AG10803 (cell line): ENCODE measurements around the gene KIAA1958.

Experiments used
- DNase-seq: peaks from one replicate; pipeline ENCODE4 v3.0.0; 2010; ENCODE audit warnings: low read depth
- H3K4me3 ChIP-seq: 2 replicates; pipeline ENCODE4 v1.5.1; 2011; ENCODE audit warnings: mild to moderate bottlenecking, low read length, control low read depth
- TF ChIP-seq, protein P1 (sequence below): conservative IDR thresholded peaks from 2 replicates; pipeline ENCODE4 v1.5.1; 2011; ENCODE audit warnings: mild to moderate bottlenecking, low read length, control low read depth, inconsistent platforms

The KIAA1958 gene

DNA sequence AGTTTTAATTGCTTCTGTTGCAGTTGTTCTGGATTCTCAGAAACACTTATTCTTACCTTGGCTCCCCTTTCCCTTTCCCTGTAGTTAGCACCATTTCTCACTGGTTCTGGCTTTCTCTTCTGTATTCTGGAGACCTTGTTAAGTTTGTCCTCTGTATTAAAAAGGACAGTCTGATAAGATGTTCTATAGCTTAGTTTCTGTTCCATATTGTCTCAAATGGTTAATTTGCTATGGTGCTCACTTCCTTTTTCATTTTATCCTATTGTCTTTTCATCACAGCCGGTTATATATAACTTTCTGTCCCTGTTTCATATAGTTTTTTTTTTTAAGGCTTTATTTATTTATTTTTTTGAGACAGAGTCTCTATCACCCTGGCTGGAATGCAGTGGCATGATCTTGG is 41.4 kb upstream of the KIAA1958 start:
- no peak overlapping the region for H3K4me3 ChIP-seq
- TF ChIP-seq, protein P1, sequence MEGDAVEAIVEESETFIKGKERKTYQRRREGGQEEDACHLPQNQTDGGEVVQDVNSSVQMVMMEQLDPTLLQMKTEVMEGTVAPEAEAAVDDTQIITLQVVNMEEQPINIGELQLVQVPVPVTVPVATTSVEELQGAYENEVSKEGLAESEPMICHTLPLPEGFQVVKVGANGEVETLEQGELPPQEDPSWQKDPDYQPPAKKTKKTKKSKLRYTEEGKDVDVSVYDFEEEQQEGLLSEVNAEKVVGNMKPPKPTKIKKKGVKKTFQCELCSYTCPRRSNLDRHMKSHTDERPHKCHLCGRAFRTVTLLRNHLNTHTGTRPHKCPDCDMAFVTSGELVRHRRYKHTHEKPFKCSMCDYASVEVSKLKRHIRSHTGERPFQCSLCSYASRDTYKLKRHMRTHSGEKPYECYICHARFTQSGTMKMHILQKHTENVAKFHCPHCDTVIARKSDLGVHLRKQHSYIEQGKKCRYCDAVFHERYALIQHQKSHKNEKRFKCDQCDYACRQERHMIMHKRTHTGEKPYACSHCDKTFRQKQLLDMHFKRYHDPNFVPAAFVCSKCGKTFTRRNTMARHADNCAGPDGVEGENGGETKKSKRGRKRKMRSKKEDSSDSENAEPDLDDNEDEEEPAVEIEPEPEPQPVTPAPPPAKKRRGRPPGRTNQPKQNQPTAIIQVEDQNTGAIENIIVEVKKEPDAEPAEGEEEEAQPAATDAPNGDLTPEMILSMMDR: no peak
- DNase-seq: no peak

DNA sequence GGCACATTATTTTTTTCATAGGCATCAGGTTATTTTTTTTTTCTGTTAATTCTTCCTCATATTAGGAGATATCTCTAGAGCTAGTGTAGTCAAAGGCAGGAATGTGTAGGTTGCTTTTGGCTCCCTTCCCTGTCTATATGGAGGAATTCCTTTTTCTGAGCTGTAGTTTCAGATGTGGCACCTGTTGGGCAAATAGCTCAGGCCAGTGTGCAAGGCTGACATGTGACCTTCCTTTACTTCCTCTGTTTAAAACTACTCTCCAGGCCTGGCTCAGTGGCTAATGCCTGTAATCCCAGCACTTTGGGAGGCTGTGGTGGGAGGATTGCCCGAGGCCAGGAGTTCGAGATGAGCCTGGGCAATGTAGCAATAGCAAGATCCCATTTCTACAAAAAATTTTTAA is 40.5 kb upstream of the KIAA1958 start:
- DNase-seq: no peak
- no peak overlapping the region for H3K4me3 ChIP-seq
- TF ChIP-seq, protein P1: no peak

DNA sequence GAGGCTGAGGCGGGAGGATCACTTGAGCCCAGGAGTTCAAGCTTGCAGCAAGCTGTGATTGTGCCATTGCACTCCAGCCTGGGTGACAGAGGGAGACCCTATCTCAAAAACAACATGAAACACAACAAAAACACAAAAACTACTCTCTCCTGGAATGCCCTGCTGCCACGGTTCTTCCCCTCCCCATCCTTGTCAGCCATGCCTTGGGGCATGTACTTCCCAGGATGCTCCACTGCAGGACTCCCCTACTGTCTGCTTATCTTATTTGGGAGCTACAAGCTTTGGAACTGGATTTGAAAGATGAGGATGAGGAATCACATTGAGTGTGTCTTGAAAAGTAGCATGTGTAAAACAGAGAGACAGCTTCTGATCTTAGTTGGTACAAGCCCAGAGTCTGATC is 40.1 kb upstream of the KIAA1958 start:
- no peak overlapping the region for H3K4me3 ChIP-seq
- no peak for DNase-seq

DNA sequence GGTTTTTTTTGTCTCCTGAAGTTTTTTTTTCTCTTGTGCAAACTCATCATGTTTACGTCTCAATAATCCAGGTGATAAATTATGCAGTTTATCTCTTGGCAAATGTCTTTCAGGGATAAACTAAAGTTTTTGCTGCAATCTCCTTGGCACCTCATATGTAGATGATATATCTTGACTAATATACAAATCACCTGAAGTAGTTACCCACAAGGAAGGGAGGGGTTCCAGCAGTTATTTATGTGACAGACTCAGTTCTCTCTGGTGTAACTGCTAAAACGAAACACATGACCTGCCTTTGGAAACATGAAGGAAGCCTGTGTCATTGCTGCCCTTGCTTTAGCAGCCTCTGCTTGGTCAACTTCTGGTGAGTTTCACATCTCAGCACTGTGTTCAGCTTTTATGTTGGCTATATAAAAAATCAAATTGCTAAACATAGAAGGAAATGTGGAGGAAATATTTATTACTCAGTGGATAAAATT is 39.3 kb upstream of the KIAA1958 start:
- H3K4me3 ChIP-seq: no peak overlapping the region
- DNase-seq: peak; percentile 89
- TF ChIP-seq, protein P1: no peak

More for the DNA sequence above, 40.1 kb upstream of the KIAA1958 start:
- TF ChIP-seq, protein P1: no peak

DNA sequence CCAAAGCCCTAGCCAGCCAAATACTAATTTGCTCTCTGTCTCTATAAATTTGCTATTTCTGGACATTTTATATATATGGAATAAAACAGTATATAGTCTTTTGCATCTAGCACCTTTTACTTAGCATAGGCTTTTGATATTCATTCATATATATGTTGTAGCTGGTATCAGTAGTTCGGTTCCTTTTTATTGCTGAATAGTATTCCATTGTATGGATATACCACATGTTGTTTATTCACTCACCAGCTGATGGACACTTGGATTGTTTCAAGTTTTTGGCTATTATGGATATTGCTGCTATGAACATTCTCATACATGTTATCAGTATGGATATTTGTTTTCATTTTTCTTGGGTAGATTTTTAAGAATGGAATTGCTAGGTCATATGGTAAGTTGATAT is 23.8 kb upstream of the KIAA1958 start:
- no peak overlapping the region for H3K4me3 ChIP-seq
- TF ChIP-seq, protein P1: no peak
- DNase-seq: no peak

DNA sequence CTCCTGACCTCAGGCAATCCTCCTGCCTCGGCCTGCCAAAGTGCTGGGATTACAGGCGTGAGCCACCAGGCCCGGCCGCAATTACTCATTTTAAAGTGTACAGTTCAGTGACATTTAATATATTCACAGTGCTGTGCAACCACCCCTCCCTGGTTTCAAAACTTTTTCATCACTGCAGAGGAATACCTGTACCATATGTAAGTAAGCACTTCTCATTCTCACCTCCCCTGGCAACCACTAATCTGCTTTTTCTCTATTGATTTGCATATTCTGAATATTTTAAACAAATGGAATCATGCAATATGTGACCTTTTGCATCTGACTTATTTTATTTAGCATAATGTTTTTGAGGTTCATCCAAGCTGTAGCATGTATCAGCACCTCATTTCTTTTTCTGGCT is 21.3 kb upstream of the KIAA1958 start:
- TF ChIP-seq, protein P1: no peak
- no peak for DNase-seq
- H3K4me3 ChIP-seq: no peak overlapping the region

DNA sequence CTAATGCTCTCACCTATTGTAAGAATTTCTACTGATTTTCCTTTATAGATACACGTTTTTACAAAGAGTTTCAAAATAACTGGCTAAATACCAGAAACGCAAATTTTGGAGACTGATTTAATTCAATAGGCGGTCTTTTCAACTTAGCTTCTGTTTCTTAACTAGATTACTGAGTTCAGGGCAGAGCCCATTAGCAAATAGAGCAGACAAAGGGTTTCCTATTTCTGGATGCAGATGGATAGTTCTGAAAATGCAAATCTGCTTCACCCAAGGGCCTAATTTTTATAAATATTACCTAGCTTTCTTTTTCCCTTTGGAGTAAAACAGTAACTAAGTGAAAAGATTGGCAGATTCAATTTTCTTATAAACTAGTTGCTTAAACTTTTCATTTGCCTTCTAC is 13.6 kb upstream of the KIAA1958 start:
- no peak for DNase-seq
- no peak overlapping the region for H3K4me3 ChIP-seq
- TF ChIP-seq, protein P1: no peak
